HG03135 (cell line): Measurements from ENCODE around the gene PCDHGA2.
"Not testable (repeated sequence)": the region's sequence is repeated elsewhere in the genome, so short reads cannot be mapped to it uniquely, and the experiment has no call there.

ENCODE experiments used
- ATAC-seq: cut with Tn5 transposase; IDR thresholded peaks from one replicate; pipeline ENCODE4 v1.9.1; 2021; ENCODE audit warnings: mild to moderate bottlenecking, moderate library complexity; ENCODE audit not compliant: unreplicated experiment

PCDHGA2 gene

DNA sequence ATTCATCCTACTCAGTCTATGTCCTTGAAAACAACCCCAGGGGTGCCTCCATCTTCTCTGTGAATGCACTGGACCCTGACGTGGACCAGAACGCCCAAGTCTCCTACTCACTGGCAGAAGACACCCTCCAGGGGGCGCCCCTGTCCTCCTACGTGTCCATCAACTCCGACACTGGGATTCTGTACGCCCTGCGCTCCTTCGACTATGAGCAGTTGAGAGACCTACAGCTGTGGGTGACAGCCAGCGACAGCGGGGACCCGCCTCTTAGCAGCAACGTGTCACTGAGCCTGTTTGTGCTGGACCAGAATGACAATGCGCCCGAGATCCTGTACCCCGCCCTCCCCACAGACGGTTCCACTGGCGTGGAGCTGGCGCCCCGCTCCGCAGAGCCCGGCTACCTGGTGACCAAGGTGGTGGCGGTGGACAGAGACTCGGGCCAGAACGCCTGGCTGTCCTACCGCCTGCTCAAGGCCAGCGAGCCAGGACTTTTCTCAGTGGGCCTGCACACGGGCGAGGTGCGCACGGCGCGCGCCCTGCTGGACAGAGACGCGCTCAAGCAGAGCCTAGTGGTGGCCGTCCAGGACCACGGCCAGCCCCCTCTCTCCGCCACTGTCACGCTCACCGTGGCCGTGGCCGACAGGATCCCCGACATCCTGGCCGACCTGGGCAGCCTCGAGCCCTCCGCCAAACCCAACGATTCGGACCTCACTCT, 37.0 kb downstream of the PCDHGA2 start:
- ATAC-seq: not testable (repeated sequence)

DNA sequence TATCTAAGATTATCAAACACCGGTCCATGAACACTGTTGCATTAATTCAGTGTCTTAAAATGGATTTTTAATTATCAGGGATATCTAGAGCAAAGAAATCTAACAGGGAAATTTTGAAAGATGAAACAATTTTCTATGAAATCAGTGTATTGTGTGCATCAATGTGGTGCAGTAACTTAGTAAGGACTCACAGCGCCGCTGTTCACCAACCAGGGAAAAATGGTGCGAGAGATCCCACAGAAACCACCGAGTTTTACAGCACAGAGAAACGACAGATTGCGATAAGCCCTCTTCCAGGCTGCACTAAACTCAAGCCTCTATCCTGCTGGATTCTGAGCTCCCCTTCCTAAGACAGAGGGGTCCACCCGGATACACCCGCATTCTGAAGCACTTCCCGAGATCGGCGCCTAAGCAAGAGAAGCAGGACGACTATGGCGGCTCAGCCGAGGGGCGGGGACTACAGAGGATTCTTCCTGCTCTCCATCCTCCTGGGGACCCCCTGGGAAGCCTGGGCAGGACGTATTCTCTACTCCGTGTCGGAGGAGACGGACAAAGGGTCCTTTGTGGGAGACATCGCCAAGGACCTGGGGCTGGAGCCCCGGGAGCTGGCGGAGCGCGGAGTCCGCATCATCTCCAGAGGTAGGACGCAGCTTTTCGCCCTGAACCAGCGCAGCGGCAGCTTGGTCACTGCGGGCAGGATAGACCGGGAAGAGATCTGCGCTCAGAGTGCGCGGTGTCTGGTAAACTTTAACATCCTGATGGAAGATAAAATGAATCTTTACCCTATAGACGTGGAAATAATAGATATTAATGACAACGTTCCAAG, 44.1 kb downstream of the PCDHGA2 start, which contains the start of gene PCDHGA7:
Gene PCDHGA7, plus strand, starts transcription at position 274 of the 826 bp plus-strand sequence. Its CDS starts 158 bp downstream, at position 432.
- ATAC-seq: no peak

DNA sequence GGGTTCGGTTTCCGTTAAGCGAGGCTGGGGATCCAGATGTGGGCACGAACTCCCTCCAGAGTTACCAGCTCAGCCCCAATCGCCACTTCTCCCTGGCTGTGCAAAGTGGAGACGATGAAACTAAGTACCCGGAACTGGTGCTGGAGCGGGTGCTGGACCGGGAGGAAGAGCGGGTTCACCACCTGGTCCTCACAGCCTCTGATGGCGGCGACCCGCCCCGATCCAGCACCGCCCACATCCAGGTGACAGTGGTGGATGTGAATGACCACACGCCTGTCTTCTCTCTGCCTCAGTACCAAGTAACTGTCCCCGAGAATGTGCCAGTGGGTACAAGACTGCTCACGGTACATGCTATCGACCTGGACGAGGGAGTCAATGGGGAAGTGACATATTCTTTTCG, 44.8 kb downstream of the PCDHGA2 start:
- ATAC-seq: no peak

- no peak for ATAC-seq
Measured at GRCh38 chr5:141384471-141385267, 46.1 kb downstream of the PCDHGA2 start.

DNA sequence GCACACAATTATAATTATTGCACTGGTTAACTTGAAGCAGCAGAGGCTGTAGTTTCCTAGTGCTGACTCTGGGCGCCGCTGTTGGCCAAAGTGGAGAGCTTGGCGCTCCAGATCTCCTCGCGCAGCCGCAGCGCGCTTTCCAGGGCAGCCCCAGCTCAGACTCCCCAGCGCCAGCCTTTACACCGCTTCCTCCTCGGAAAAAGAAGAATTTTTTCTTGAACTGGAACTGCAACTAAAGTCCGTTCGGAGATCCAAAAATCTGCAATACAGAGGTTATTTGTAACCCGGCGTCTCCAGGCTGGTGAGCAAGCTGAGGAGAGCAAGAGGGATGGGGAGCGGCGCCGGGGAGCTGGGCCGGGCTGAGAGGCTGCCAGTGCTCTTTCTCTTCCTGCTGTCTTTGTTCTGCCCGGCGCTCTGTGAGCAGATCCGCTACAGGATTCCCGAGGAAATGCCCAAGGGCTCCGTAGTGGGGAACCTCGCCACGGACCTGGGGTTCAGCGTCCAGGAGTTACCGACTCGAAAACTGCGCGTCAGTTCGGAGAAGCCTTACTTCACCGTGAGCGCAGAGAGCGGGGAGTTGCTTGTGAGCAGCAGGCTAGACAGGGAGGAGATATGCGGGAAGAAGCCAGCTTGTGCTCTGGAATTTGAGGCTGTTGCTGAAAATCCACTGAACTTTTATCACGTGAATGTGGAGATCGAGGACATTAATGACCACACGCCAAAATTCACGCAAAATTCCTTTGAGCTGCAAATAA, 49.2 kb downstream of the PCDHGA2 start, which contains the start of gene PCDHGB4:
Gene PCDHGB4, plus strand, starts transcription at position 142 of the 755 bp plus-strand sequence. Its CDS starts 187 bp downstream, at position 329.
- not testable (repeated sequence) for ATAC-seq

- ATAC-seq: no peak
Measured at GRCh38 chr5:141388661-141389060, 50.1 kb downstream of the PCDHGA2 start.

DNA sequence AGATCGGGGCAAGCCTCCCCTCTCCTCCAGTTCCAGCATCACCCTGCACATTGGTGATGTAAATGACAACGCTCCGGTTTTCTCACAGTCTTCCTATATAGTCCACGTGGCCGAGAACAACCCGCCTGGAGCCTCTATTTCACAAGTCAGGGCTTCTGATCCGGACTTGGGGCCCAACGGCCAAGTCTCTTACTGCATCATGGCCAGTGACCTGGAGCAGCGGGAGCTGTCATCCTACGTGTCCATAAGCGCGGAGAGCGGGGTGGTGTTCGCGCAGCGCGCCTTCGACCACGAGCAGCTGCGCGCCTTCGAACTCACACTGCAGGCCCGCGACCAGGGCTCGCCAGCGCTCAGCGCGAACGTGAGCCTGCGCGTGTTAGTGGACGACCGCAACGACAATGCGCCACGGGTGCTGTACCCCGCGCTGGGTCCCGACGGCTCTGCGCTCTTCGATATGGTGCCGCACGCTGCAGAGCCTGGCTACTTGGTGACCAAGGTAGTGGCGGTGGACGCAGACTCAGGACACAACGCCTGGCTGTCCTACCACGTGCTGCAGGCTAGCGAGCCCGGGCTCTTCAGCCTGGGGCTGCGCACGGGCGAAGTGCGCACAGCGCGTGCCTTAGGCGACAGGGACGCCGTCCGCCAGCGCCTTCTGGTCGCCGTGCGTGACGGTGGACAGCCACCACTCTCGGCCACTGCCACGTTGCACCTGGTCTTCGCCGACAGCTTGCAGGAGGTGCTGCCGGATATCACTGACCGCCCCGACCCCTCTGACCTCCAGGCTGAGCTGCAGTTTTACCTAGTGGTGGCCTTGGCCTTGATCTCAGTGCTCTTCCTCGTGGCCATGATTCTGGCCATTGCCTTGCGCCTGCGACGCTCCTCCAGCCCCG, 50.8 kb downstream of the PCDHGA2 start:
- ATAC-seq: no peak

DNA sequence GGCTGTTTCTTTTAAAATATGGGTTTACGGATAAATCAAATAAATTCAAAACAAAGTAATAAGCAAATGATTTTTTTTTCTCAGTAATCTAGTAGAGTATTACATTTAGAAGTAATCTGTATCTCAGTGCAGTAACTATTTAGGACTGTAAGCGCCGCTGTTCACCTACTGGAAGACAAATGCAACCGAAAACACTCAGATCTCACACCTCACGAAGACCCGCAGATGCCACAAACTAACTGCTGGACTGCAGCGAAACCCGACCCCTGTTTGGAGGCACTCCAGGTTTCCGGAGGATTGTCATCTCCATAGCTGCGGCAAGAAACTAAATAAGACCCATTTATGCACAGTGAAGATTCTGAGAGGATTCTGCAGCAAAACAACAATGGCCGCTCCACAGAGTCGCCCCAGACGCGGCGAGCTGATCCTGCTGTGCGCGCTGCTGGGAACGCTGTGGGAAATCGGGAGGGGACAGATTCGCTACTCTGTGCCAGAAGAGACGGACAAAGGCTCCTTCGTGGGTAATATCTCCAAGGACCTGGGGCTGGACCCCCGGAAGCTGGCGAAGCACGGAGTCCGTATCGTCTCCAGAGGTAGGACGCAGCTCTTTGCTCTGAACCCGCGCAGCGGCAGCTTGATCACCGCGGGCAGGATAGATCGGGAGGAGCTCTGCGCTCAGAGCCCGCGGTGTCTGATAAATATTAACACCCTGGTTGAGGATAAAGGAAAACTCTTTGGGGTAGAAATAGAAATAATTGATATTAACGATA, 54.1 kb downstream of the PCDHGA2 start, which contains the start of gene PCDHGA8:
Gene PCDHGA8, plus strand, starts transcription at position 205 of the 770 bp plus-strand sequence. Its CDS starts 181 bp downstream, at position 386.
- no peak for ATAC-seq
